ENCODE results near the gene NSF. TPM values are rescaled to one million over a fixed set of nuclear protein-coding genes. Genes with fewer than 3 reads are reported as not detected.
"Not testable (repeated sequence)": the region's sequence is repeated elsewhere in the genome, so short reads cannot be mapped to it uniquely, and the experiment has no call there.

The NSF gene
- total RNA-seq, 1 donor from 2014 or later: 47.9 TPM

DNA sequence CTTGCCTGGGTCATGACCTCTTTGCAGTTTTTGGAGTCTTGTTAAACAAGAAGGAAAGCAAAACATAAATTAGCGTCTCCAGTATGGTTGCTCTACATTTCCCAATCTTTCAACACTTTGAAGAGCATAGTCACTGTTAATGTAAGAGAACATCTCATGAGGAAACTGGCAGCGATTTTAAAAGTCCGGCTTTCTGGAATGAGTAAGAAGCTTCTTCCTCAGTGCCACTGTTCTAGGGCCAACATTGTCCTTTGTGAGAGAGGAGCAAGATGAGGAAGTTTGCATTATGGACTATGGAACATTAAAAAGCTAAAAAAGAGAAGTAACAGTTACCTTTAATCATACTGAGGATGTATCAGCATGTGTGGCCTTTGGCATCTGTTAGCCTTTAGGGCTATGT lies 154.9 kb downstream of the NSF start:
- Mint-ChIP-seq H3K27me3 (ENCODE audit: low read depth) (no peaks in the 10 kb centered on the region), H3K4me3 (no peak overlapping the region), H3K9me3 (no peaks in the 10 kb centered on the region), H3K4me1 (peaks cover 10% of the 10 kb centered on the region), H3K27ac (ENCODE audit: unreplicated experiment) (no peak overlapping the region), H3K36me3 (ENCODE audit: low read depth) (peaks cover 3% of the 10 kb centered on the region)
- TF ChIP-seq, protein P1, sequence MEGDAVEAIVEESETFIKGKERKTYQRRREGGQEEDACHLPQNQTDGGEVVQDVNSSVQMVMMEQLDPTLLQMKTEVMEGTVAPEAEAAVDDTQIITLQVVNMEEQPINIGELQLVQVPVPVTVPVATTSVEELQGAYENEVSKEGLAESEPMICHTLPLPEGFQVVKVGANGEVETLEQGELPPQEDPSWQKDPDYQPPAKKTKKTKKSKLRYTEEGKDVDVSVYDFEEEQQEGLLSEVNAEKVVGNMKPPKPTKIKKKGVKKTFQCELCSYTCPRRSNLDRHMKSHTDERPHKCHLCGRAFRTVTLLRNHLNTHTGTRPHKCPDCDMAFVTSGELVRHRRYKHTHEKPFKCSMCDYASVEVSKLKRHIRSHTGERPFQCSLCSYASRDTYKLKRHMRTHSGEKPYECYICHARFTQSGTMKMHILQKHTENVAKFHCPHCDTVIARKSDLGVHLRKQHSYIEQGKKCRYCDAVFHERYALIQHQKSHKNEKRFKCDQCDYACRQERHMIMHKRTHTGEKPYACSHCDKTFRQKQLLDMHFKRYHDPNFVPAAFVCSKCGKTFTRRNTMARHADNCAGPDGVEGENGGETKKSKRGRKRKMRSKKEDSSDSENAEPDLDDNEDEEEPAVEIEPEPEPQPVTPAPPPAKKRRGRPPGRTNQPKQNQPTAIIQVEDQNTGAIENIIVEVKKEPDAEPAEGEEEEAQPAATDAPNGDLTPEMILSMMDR (conservative IDR thresholded peaks at IDR 0.05): no peak
- DNase-seq (ENCODE audit: low read depth, low spot score): no peak

DNA sequence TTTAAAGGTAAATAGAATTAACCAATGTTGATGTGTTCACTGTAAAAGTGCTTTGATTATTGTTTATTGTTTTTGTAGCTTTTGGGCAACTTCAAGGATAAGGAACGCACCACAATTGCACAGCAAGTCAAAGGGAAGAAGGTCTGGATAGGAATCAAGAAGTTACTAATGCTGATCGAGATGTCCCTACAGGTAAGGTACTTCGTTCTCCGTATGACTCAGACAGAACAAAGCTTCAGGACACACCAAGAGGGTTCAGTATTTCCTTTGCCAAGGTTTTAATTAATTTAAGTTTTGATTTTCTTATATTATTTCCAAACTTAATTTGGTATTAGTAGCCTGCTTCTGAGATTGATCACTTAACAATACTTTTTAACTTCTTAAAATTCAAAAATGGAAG lies 161.0 kb downstream of the NSF start:
- H3K9me3 Mint-ChIP-seq: no peaks in the 10 kb centered on the region
- H3K36me3 Mint-ChIP-seq (ENCODE audit: low read depth): peaks cover 9% of the 10 kb centered on the region
- TF ChIP-seq, protein P1 (conservative IDR thresholded peaks at IDR 0.05): no peak
- no peaks in the 10 kb centered on the region for H3K27me3 Mint-ChIP-seq (ENCODE audit: low read depth)
- H3K4me3 Mint-ChIP-seq: no peak overlapping the region
- no peaks in the 10 kb centered on the region for H3K4me1 Mint-ChIP-seq
- DNase-seq (ENCODE audit: low read depth, low spot score): no peak
- H3K27ac Mint-ChIP-seq (ENCODE audit: unreplicated experiment): no peak overlapping the region

DNA sequence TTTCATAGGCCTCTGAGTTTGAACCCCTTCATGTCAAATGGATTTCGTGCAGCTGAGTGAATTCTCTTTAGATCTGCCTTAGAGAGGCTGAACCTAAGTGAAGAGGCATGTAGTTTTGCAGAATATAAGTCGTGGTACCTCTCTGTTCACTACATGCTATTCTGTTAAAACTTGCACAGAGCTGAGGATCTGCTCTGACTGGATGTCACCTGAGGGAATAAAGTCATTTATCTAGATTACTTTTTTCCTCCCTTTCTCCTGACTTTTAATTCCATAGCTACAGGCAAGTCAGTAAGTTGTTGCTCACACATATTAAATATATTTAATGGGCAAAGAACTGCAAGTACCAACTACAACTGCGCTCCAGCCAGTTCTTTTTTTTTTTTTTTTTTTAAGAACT lies 163.3 kb downstream of the NSF start:
- Mint-ChIP-seq H3K9me3 (no peaks in the 10 kb centered on the region), H3K27ac (ENCODE audit: unreplicated experiment) (no peak overlapping the region), H3K27me3 (ENCODE audit: low read depth) (no peaks in the 10 kb centered on the region), H3K4me3 (no peak overlapping the region), H3K4me1 (no peaks in the 10 kb centered on the region), H3K36me3 (ENCODE audit: low read depth) (peaks cover 11% of the 10 kb centered on the region)
- TF ChIP-seq, protein P1 (conservative IDR thresholded peaks at IDR 0.05): no peak
- DNase-seq (ENCODE audit: low read depth, low spot score): no peak

DNA sequence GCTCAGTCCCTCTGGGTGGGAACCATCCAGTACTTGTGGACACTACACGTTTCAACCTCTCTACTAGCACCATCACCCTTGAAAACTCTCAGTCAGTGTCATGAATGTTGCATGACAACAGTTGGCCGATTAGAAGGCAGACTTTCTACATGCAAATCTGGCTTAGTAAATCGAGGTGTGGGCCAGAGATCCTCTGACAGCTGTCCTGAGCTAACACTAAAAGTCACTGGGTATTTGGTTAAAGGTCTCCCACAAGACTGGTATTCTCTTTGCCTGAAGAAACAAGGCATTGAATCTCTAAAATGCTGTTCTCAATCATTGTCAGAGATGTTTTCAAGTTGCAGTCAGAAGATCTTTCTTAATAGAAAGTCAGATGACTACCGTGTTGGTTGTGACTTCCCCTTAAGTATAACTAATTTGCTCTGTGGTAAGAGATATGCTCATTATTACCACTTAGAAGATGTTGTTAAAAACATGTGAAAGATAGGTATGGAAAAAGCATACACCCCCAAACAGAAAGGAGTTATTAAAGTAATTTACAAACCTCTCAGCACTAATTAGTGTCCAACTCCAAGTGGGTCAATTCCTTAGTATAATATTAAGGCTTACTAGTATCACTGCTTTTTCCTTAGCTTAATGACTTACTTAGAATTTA lies 165.7 kb downstream of the NSF start:
- no peak for DNase-seq (ENCODE audit: low read depth, low spot score)
- Mint-ChIP-seq H3K36me3 (ENCODE audit: low read depth) (peaks cover 8% of the 10 kb centered on the region), H3K9me3 (no peaks in the 10 kb centered on the region), H3K4me1 (no peaks in the 10 kb centered on the region), H3K27ac (ENCODE audit: unreplicated experiment) (no peak overlapping the region), H3K27me3 (ENCODE audit: low read depth) (no peaks in the 10 kb centered on the region), H3K4me3 (no peak overlapping the region)
- TF ChIP-seq, protein P1 (conservative IDR thresholded peaks at IDR 0.05): no peak

DNA sequence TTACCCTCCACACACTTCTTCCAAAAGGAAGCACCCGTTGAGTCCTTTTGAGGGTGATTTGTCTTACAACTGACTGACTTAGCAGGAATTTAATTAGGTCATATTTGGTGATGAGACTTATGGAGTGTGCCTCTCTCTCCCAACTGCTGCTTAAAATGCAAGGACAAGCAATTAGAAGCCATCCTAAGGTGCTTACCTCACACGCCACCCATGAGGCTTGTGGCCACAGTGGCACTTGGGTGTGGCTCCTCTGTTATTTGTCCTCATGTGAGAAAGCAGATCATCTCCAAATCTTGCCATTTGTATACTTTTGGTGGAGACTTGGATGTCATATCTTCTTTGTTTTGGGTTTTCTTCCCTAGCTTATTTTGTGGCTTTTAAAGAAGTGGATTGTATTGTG lies 166.4 kb downstream of the NSF start:
- H3K9me3 Mint-ChIP-seq: no peaks in the 10 kb centered on the region
- peaks cover 8% of the 10 kb centered on the region for H3K36me3 Mint-ChIP-seq (ENCODE audit: low read depth)
- H3K27me3 Mint-ChIP-seq (ENCODE audit: low read depth): no peaks in the 10 kb centered on the region
- no peaks in the 10 kb centered on the region for H3K4me1 Mint-ChIP-seq
- no peak for DNase-seq (ENCODE audit: low read depth, low spot score)
- TF ChIP-seq, protein P1 (conservative IDR thresholded peaks at IDR 0.05): no peak
- no peak overlapping the region for H3K4me3 Mint-ChIP-seq
- no peak overlapping the region for H3K27ac Mint-ChIP-seq (ENCODE audit: unreplicated experiment)

DNA sequence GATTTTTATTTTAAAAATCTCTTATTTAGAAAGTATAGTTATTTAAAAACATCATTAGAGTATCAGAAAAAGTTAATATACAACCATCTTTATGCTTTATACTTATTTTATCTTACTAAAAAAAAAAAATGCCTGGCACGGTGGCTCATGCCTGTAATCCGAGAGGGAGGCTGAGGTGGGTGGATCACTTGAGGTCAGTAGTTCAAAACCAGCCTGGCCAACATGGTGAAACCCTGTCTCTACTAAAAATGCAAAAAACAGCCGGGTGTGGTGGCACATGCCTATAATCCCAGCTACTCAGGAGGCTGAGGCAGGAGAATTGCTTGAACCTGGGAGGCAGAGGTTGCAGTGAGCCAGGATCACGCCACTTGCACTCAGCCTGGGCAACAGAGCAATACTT lies 167.1 kb downstream of the NSF start:
- not testable (repeated sequence) for H3K36me3 Mint-ChIP-seq (ENCODE audit: low read depth); DNase-seq (ENCODE audit: low read depth, low spot score); H3K4me3 Mint-ChIP-seq; H3K4me1 Mint-ChIP-seq; H3K27me3 Mint-ChIP-seq (ENCODE audit: low read depth); H3K27ac Mint-ChIP-seq (ENCODE audit: unreplicated experiment); H3K9me3 Mint-ChIP-seq

Measured in neural crest cell (in vitro differentiated cells).